Caco-2 (cell line): Measurements from ENCODE around the gene ATE1. TPM values are rescaled to one million over a fixed set of nuclear protein-coding genes. Genes with fewer than 3 reads are reported as not detected.

Source experiments
- BruUV-seq: library from RNA; stranded (reverse); fragments of 400-500 nt; replicated peaks from 2 replicates; lab custom pipeline; 2021; lab: Mats Ljungman, UMichigan
- CTCF ChIA-PET: fragments of 300-600 bp; sonication (Branson Sonifier 250); formaldehyde crosslinking; loops from one replicate; lab custom pipeline; 2022; ENCODE audit warnings: antibody characterized with exemption; lab: Charles Lee
- POLR2A ChIA-PET: fragments of 300-600 bp; sonication (Branson Sonifier 250); formaldehyde crosslinking; loops from one replicate; lab custom pipeline; 2022; ENCODE audit warnings: antibody characterized with exemption; lab: Charles Lee
- DNase-seq, 2 experiments: peaks; one replicate each; pipeline versions ENCODE4 v3.0.0 to v3.0.0-alpha.2; 2020 to 2022
- H3K27me3 ChIP-seq: replicated peaks from 2 replicates; pipeline ENCODE4 v1.6.0; 2011; ENCODE audit warnings: low read length; ENCODE audit not compliant: control insufficient read depth, insufficient read depth
- H3K36me3 ChIP-seq: 2 replicates; pipeline ENCODE4 v1.5.1; 2011; ENCODE audit warnings: low read length; ENCODE audit not compliant: control insufficient read depth, insufficient read depth
- H3K4me1 ChIP-seq: fragments of 250-450 bp; sonication (Bioruptor Pico); 2 replicates; pipeline ENCODE4 v1.5.1; 2020; ENCODE audit warnings: mild to moderate bottlenecking
- H3K4me3 ChIP-seq: 2 replicates; pipeline ENCODE4 v1.5.1; 2011; ENCODE audit warnings: low read depth, mild to moderate bottlenecking, control low read depth, low read length
- H3K9me3 ChIP-seq: fragments of 250-450 bp; sonication (Bioruptor Pico); 2 replicates; pipeline ENCODE4 v1.5.1; 2020; ENCODE audit warnings: mild to moderate bottlenecking, moderate library complexity
- H3K27ac Mint-ChIP-seq: one replicate; pipeline ENCODE4 v1.8.0; 2022; ENCODE audit warnings: mixed read lengths; ENCODE audit not compliant: unreplicated experiment
- H3K27me3 Mint-ChIP-seq: one replicate; pipeline ENCODE4 v1.8.0; 2022; ENCODE audit warnings: mixed read lengths; ENCODE audit not compliant: insufficient read depth, unreplicated experiment
- H3K36me3 Mint-ChIP-seq: one replicate; pipeline ENCODE4 v1.8.0; 2022; ENCODE audit warnings: mild to moderate bottlenecking, mixed read lengths; ENCODE audit not compliant: insufficient read depth, unreplicated experiment
- H3K4me1 Mint-ChIP-seq: one replicate; pipeline ENCODE4 v1.8.0; 2022; ENCODE audit warnings: low read depth, mixed read lengths; ENCODE audit not compliant: unreplicated experiment
- H3K4me3 Mint-ChIP-seq: one replicate; pipeline ENCODE4 v1.8.0; 2022; ENCODE audit warnings: mild to moderate bottlenecking, moderate library complexity, mixed read lengths; ENCODE audit not compliant: unreplicated experiment
- H3K9me3 Mint-ChIP-seq: one replicate; pipeline ENCODE4 v1.8.0; 2022; ENCODE audit warnings: mixed read lengths; ENCODE audit not compliant: unreplicated experiment
- intact Hi-C: fragments of 100-400 bp; cut with micrococcal nuclease; formaldehyde crosslinking; loops from one replicate; pipeline ENCODE4 v1.10.0; 2022; ENCODE audit not compliant: unreplicated experiment
- total RNA-seq: library from RNA; stranded (reverse); gene quantifications from 2 replicates; pipeline ENCODE4 v1.2.3, GENCODE V29; 2022
- TF ChIP-seq, protein P1 (sequence below), 2 experiments: fragments of 200-600 bp in 1 of 2; IDR thresholded peaks; 1 replicate in 1 of 2; 2 replicates in 1 of 2; pipeline versions ENCODE4 v1.5.1 to v1.8.0; 2011 to 2022; ENCODE audit warnings: antibody characterized with exemption in 1 of 2, control low read depth in 1 of 2, inconsistent platforms in 1 of 2, low read depth in 1 of 2, low read length in 1 of 2, mild to moderate bottlenecking in 1 of 2, moderate library complexity in 1 of 2; ENCODE audit not compliant: insufficient read depth in 1 of 2, severe bottlenecking in 1 of 2, unreplicated experiment in 1 of 2

Gene ATE1
- total RNA-seq, 1 experiment from 2014 or later = 75.2 TPM

DNA sequence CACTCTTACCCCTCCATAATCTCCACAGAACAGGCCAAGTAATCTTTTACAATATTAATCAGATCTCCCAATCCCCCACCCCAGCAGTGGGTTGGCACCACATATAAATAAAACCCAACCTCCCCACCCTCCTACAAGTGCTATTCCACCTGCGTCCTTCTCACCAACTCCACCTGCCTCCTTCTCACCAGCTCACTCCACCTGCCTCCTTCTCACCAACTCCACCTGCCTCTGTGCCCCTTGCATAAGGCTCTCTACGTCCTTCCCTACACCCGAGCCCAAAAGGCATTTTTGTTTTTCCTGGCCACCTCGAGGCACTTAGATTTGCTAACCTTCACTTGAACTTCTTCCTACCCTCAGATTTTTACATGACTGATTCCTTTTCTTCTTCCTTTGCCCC, 89.7 kb downstream of the ATE1 start:
- TF ChIP-seq, protein P1, sequence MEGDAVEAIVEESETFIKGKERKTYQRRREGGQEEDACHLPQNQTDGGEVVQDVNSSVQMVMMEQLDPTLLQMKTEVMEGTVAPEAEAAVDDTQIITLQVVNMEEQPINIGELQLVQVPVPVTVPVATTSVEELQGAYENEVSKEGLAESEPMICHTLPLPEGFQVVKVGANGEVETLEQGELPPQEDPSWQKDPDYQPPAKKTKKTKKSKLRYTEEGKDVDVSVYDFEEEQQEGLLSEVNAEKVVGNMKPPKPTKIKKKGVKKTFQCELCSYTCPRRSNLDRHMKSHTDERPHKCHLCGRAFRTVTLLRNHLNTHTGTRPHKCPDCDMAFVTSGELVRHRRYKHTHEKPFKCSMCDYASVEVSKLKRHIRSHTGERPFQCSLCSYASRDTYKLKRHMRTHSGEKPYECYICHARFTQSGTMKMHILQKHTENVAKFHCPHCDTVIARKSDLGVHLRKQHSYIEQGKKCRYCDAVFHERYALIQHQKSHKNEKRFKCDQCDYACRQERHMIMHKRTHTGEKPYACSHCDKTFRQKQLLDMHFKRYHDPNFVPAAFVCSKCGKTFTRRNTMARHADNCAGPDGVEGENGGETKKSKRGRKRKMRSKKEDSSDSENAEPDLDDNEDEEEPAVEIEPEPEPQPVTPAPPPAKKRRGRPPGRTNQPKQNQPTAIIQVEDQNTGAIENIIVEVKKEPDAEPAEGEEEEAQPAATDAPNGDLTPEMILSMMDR (IDR thresholded peaks at IDR 0.05; ENCODE audit: insufficient read depth in 1 of 2, low read depth in 1 of 2, low read length in 1 of 2, severe bottlenecking in 1 of 2, unreplicated experiment in 1 of 2) = no peak
- intact Hi-C loops = no loop called here
- H3K27me3 Mint-ChIP-seq = no peaks in the 10 kb centered on the region
- peaks cover 32% of the 10 kb centered on the region for H3K4me1 ChIP-seq
- peak overlapping the region; percentile 21 for H3K27ac Mint-ChIP-seq
- H3K9me3 Mint-ChIP-seq = no peaks in the 10 kb centered on the region
- CTCF ChIA-PET = no interaction called here
- H3K4me1 Mint-ChIP-seq = peaks cover 49% of the 10 kb centered on the region
- peaks cover 2% of the 10 kb centered on the region; the same call in 1 of the 2 replicates for H3K36me3 ChIP-seq
- H3K4me3 Mint-ChIP-seq = no peak overlapping the region
- POLR2A ChIA-PET = no interaction called here
- peaks cover 45% of the 10 kb centered on the region for H3K36me3 Mint-ChIP-seq
- no peak overlapping the region for H3K4me3 ChIP-seq
- DNase-seq = no peak
- H3K27me3 ChIP-seq = no peaks in the 10 kb centered on the region
- H3K9me3 ChIP-seq = no peaks in the 10 kb centered on the region
- BruUV-seq = no TSS peak

DNA sequence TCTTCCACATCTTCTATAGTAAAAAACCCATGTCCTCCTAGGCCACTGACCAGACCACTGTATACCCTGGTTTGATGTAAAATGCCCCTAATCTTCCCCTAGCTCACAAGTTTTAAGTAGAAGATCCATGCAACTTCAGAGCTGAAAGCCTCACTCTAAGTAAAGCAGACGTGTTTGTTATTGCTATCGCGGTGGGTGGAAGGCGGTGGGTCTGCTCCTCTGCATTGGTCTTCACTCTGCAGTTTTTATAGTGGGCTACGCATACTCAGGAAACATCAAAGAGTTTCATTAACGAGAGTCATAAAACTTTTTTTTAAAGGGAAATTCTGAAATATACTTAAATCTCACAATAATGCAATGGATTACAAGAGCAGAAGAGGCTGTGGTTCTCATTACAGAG, 91.7 kb downstream of the ATE1 start:
- peaks cover 60% of the 10 kb centered on the region for H3K36me3 Mint-ChIP-seq

DNA sequence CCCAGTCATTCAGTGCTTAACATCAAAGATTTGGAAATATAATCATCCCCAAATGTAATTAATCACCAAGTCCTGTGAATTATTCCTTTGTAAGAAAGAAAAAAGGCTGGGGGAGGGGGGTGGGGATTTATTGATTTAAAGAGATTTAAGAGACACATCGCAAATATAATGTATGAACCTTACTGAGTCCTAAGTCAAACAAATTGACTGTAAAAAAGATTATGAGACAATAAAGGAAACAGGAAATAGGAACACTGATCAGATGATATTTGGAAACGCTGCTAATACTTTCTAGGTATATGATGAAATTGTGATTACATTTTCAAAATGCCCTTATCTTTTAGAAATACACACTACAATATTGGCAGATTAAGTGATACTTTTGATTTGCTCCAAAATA, 92.5 kb downstream of the ATE1 start:
- BruUV-seq = no TSS peak
- H3K27me3 Mint-ChIP-seq = no peaks in the 10 kb centered on the region
- H3K4me3 ChIP-seq = no peak overlapping the region
- DNase-seq = no peak
- H3K36me3 ChIP-seq = peaks cover 3% of the 10 kb centered on the region; the same call in 1 of the 2 replicates
- intact Hi-C loops = no loop called here
- peaks cover 54% of the 10 kb centered on the region for H3K4me1 ChIP-seq
- 0 out of 2 replicates have a peak, but pooled peaks cover 5% of the 10 kb centered on the region for H3K9me3 ChIP-seq
- H3K9me3 Mint-ChIP-seq = peaks cover 6% of the 10 kb centered on the region
- POLR2A ChIA-PET = no interaction called here
- H3K4me1 Mint-ChIP-seq = peaks cover 53% of the 10 kb centered on the region
- H3K36me3 Mint-ChIP-seq = peaks cover 62% of the 10 kb centered on the region
- CTCF ChIA-PET = no interaction called here
- TF ChIP-seq, protein P1 (IDR thresholded peaks at IDR 0.05; ENCODE audit: insufficient read depth in 1 of 2, low read depth in 1 of 2, low read length in 1 of 2, severe bottlenecking in 1 of 2, unreplicated experiment in 1 of 2) = no peak
- peak overlapping the region; percentile 75 for H3K27ac Mint-ChIP-seq
- no peak overlapping the region for H3K4me3 Mint-ChIP-seq
- no peaks in the 10 kb centered on the region for H3K27me3 ChIP-seq

More for the DNA sequence above, 91.7 kb downstream of the ATE1 start:
- POLR2A ChIA-PET = no interaction called here
- no peak for DNase-seq
- H3K36me3 ChIP-seq = peaks cover 3% of the 10 kb centered on the region; the same call in 1 of the 2 replicates
- H3K4me3 Mint-ChIP-seq = no peak overlapping the region
- intact Hi-C loops = no loop called here
- peaks cover 6% of the 10 kb centered on the region for H3K9me3 Mint-ChIP-seq
- no peaks in the 10 kb centered on the region for H3K27me3 ChIP-seq
- no peaks in the 10 kb centered on the region for H3K27me3 Mint-ChIP-seq
- CTCF ChIA-PET = no interaction called here
- BruUV-seq = no TSS peak
- TF ChIP-seq, protein P1 (IDR thresholded peaks at IDR 0.05; ENCODE audit: insufficient read depth in 1 of 2, low read depth in 1 of 2, low read length in 1 of 2, severe bottlenecking in 1 of 2, unreplicated experiment in 1 of 2) = no peak
- H3K4me1 ChIP-seq = peaks cover 50% of the 10 kb centered on the region
- H3K4me3 ChIP-seq = no peak overlapping the region
- H3K4me1 Mint-ChIP-seq = peaks cover 52% of the 10 kb centered on the region
- H3K9me3 ChIP-seq = 0 out of 2 replicates have a peak, but pooled peaks cover 4% of the 10 kb centered on the region
- peak overlapping the region; percentile 75 for H3K27ac Mint-ChIP-seq
